DOHH2 (cell line): ENCODE data around the gene WDR74.

ENCODE experiments used
- CTCF ChIP-seq: fragments of 200-600 bp; sonication (generic); IDR thresholded peaks from one replicate; pipeline ENCODE4 v1.5.1; 2014; ENCODE audit warnings: antibody characterized with exemption, mild to moderate bottlenecking, low read depth, low read length; ENCODE audit not compliant: poor library complexity, severe bottlenecking
- EZH2phosphoT487 ChIP-seq: fragments of 200-600 bp; sonication (generic); IDR thresholded peaks from 2 replicates; pipeline ENCODE4 v1.6.1; 2017; ENCODE audit warnings: borderline replicate concordance, mild to moderate bottlenecking, antibody characterized with exemption, low read length, moderate library complexity, mixed read lengths

GRCh38 chr11:62823677-62824076, 15.7 kb downstream of the WDR74 start:
- TF ChIP-seq CTCF (no peak), EZH2phosphoT487 (no peak)
